GM23338 (cell line): ENCODE data around the gene TMEM117. TPM values are rescaled to one million over a fixed set of nuclear protein-coding genes. Genes with fewer than 3 reads are reported as not detected.

Experiments used
- ATAC-seq: fragments of 200-7000 bp; cut with Tn5 transposase; 3 replicates; pipeline ENCODE4 v1.9.1; 2020
- DNase-seq: peaks from one replicate; pipeline ENCODE4 v3.0.0-alpha.2; 2015; ENCODE audit warnings: low spot score
- H2AFZ ChIP-seq: fragments of 200-600 bp; sonication (generic); 2 replicates; pipeline ENCODE4 v1.8.0; 2016; ENCODE audit warnings: antibody characterized with exemption, mild to moderate bottlenecking, moderate library complexity
- H3F3A ChIP-seq: fragments of 200-600 bp; sonication (generic); replicated peaks from 2 replicates; pipeline ENCODE4 v1.8.0; 2017; ENCODE audit warnings: antibody characterized with exemption, mixed run types, low read depth
- H3K27ac ChIP-seq: fragments of 200-600 bp; sonication (generic); 2 replicates; pipeline ENCODE4 v1.6.1; 2016; ENCODE audit warnings: low read depth
- H3K27me3 ChIP-seq: fragments of 200-600 bp; sonication (generic); 2 replicates; pipeline ENCODE4 v1.8.0; 2016; ENCODE audit warnings: mild to moderate bottlenecking, mixed run types, moderate library complexity; ENCODE audit not compliant: insufficient read depth
- H3K36me3 ChIP-seq: fragments of 200-600 bp; sonication (generic); 2 replicates; pipeline ENCODE4 v1.8.0; 2016; ENCODE audit warnings: mild to moderate bottlenecking; ENCODE audit not compliant: insufficient read depth
- H3K4me1 ChIP-seq: fragments of 200-600 bp; sonication (generic); 2 replicates; pipeline ENCODE4 v1.8.0; 2016; ENCODE audit warnings: mild to moderate bottlenecking, moderate library complexity; ENCODE audit not compliant: insufficient read depth
- H3K4me2 ChIP-seq: fragments of 200-600 bp; sonication (generic); 2 replicates; pipeline ENCODE4 v1.7.1; 2017; ENCODE audit warnings: mixed run types
- H3K4me3 ChIP-seq: fragments of 200-600 bp; sonication (generic); 2 replicates; pipeline ENCODE4 v1.6.1; 2016; ENCODE audit warnings: mixed run types
- H3K79me2 ChIP-seq: fragments of 200-600 bp; sonication (generic); replicated peaks from 2 replicates; pipeline ENCODE4 v1.8.0; 2017; ENCODE audit warnings: mild to moderate bottlenecking; ENCODE audit not compliant: insufficient read depth
- H3K9me2 ChIP-seq: fragments of 200-600 bp; sonication (generic); 2 replicates; pipeline ENCODE4 v1.8.0; 2017; ENCODE audit not compliant: insufficient read depth
- H4K20me1 ChIP-seq: fragments of 200-600 bp; sonication (generic); replicated peaks from 2 replicates; pipeline ENCODE4 v1.8.0; 2017; ENCODE audit warnings: mild to moderate bottlenecking; ENCODE audit not compliant: insufficient read depth
- H3K27ac Mint-ChIP-seq: 2 replicates; pipeline ENCODE4 v1.8.0; 2020; ENCODE audit warnings: inconsistent platforms, mild to moderate bottlenecking, moderate library complexity, mixed read lengths
- H3K27me3 Mint-ChIP-seq: 3 replicates; pipeline ENCODE4 v1.8.0; 2022; ENCODE audit warnings: low read depth, mild to moderate bottlenecking, moderate library complexity, mixed read lengths, inconsistent platforms; ENCODE audit not compliant: insufficient read depth, poor library complexity
- H3K36me3 Mint-ChIP-seq: 3 replicates; pipeline ENCODE4 v1.8.0; 2021; ENCODE audit warnings: low read depth, mild to moderate bottlenecking, inconsistent platforms, moderate library complexity, mixed read lengths
- H3K4me1 Mint-ChIP-seq: 3 replicates; pipeline ENCODE4 v1.8.0; 2020; ENCODE audit warnings: mild to moderate bottlenecking, inconsistent platforms, mixed read lengths
- H3K4me3 Mint-ChIP-seq: 3 replicates; pipeline ENCODE4 v1.8.0; 2021; ENCODE audit warnings: moderate library complexity, mild to moderate bottlenecking, inconsistent platforms, mixed read lengths
- H3K9me3 Mint-ChIP-seq: 3 replicates; pipeline ENCODE4 v1.8.0; 2020; ENCODE audit warnings: moderate library complexity, mild to moderate bottlenecking, inconsistent platforms, mixed read lengths
- CREB1 ChIP-seq: fragments of 250-450 bp; sonication (Bioruptor Pico); IDR thresholded peaks from 2 replicates; pipeline ENCODE4 v1.5.0; 2020; ENCODE audit warnings: low read depth, mild to moderate bottlenecking, moderate library complexity
- EZH2 ChIP-seq: fragments of 200-600 bp; sonication (generic); IDR thresholded peaks from one replicate; pipeline ENCODE4 v1.8.0; 2017; ENCODE audit warnings: antibody characterized with exemption, mild to moderate bottlenecking, low read depth; ENCODE audit not compliant: unreplicated experiment
- EZH2phosphoT487 ChIP-seq: fragments of 200-600 bp; sonication (generic); IDR thresholded peaks from one replicate; pipeline ENCODE4 v1.8.1; 2018; ENCODE audit warnings: antibody characterized with exemption; ENCODE audit not compliant: unreplicated experiment
- JUNB ChIP-seq: IDR thresholded peaks from one replicate; pipeline ENCODE4 v1.6.1; 2016; ENCODE audit warnings: antibody characterized with exemption; ENCODE audit not compliant: unreplicated experiment
- NANOG ChIP-seq: IDR thresholded peaks from 2 replicates; pipeline ENCODE4 v1.6.1; 2016; ENCODE audit warnings: antibody characterized with exemption, borderline replicate concordance
- POLR2AphosphoS5 ChIP-seq: IDR thresholded peaks from 2 replicates; pipeline ENCODE4 v1.6.1; 2016; ENCODE audit warnings: antibody characterized with exemption, low read depth
- STAT1 ChIP-seq: IDR thresholded peaks from one replicate; pipeline ENCODE4 v1.6.1; 2016; ENCODE audit warnings: antibody characterized with exemption; ENCODE audit not compliant: unreplicated experiment
- ZNF114 ChIP-seq: fragments of 250-450 bp; sonication (Bioruptor Pico); IDR thresholded peaks from 2 replicates; pipeline ENCODE4 v1.5.0; 2020; ENCODE audit warnings: mild to moderate bottlenecking, moderate library complexity
- ZNF331 ChIP-seq: fragments of 250-450 bp; sonication (Bioruptor Pico); IDR thresholded peaks from 2 replicates; pipeline ENCODE4 v1.5.0; 2020; ENCODE audit warnings: low read depth, mild to moderate bottlenecking, moderate library complexity
- polyA plus RNA-seq: library from polyadenylated mRNA; unstranded; fragments of >200 nt; fragmentation: Nextera tagmentation; extraction: Ambion mirVana; gene quantifications from 2 replicates; pipeline ENCODE4 v1.2.1, GENCODE V29; 2016
- total RNA-seq: library from RNA; depleted of rRNA; stranded (reverse); fragments of >200 nt; shearing (Covaris generic); gene quantifications from 2 replicates; pipeline ENCODE4 v1.2.3, GENCODE V29; 2014
- TF ChIP-seq, protein P1 (sequence below), 2 experiments: fragments of 200-600 bp in 1 of 2; sonication (generic) in 1 of 2; conservative IDR thresholded peaks; 2 replicates each; pipeline versions ENCODE4 v1.5.1 to v1.6.1; 2016 to 2017; ENCODE audit warnings: antibody characterized with exemption in 2 of 2, low read depth in 2 of 2, mild to moderate bottlenecking in 2 of 2, moderate library complexity in 1 of 2
- TF ChIP-seq, protein P2 (sequence below): fragments of 250-450 bp; sonication (Bioruptor Pico); IDR thresholded peaks from 2 replicates; pipeline ENCODE4 v1.5.0; 2020; ENCODE audit warnings: mild to moderate bottlenecking, moderate library complexity
- TF ChIP-seq, protein P3 (sequence below): IDR thresholded peaks from 2 replicates; pipeline ENCODE4 v1.6.1; 2016; ENCODE audit warnings: antibody characterized with exemption
- TF ChIP-seq, protein P4 (sequence below): IDR thresholded peaks from one replicate; pipeline ENCODE4 v1.6.1; 2018; ENCODE audit warnings: antibody characterized with exemption; ENCODE audit not compliant: unreplicated experiment

The TMEM117 gene
- total and polyA plus RNA-seq, 2 experiments from 2014 or later, result 0.94 to 1.6 TPM

DNA sequence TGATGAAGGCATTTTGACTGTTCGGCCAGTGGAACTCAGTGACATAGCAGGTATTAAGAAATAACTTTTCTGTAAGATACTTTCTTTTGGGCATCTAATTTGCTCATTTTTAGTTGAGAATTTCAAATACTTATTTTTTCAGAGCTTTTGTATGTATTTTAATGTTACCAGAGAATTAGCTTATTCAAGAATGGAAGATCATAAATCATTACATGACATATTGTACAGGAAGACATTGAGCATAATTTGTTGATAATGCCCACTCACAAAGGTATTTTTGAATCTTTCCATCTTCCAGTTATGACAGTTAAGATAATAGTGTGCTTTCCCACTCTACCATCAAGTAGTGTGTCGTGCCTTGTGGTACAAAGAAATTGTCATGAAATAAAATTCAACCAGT is 36.5 kb downstream of the TMEM117 start:
- no peaks in the 10 kb centered on the region for H3K36me3 ChIP-seq
- ATAC-seq (no peak), DNase-seq (no peak)
- no peak overlapping the region for H2AFZ ChIP-seq
- H3K4me3 ChIP-seq, result no peak overlapping the region
- H3K27ac Mint-ChIP-seq, result no peak overlapping the region
- no peaks in the 10 kb centered on the region for H3K9me3 Mint-ChIP-seq
- H3F3A ChIP-seq, result no peaks in the 10 kb centered on the region
- no peak overlapping the region for H3K27ac ChIP-seq
- no peaks in the 10 kb centered on the region for H3K27me3 Mint-ChIP-seq
- H3K9me2 ChIP-seq, result no peaks in the 10 kb centered on the region
- H3K4me2 ChIP-seq, result no peak overlapping the region
- H3K4me1 ChIP-seq, result no peaks in the 10 kb centered on the region
- no peaks in the 10 kb centered on the region for H3K27me3 ChIP-seq
- H3K36me3 Mint-ChIP-seq, result no peaks in the 10 kb centered on the region
- no peaks in the 10 kb centered on the region for H3K79me2 ChIP-seq
- no peak for TF ChIP-seq NANOG
- TF ChIP-seq, protein P1, sequence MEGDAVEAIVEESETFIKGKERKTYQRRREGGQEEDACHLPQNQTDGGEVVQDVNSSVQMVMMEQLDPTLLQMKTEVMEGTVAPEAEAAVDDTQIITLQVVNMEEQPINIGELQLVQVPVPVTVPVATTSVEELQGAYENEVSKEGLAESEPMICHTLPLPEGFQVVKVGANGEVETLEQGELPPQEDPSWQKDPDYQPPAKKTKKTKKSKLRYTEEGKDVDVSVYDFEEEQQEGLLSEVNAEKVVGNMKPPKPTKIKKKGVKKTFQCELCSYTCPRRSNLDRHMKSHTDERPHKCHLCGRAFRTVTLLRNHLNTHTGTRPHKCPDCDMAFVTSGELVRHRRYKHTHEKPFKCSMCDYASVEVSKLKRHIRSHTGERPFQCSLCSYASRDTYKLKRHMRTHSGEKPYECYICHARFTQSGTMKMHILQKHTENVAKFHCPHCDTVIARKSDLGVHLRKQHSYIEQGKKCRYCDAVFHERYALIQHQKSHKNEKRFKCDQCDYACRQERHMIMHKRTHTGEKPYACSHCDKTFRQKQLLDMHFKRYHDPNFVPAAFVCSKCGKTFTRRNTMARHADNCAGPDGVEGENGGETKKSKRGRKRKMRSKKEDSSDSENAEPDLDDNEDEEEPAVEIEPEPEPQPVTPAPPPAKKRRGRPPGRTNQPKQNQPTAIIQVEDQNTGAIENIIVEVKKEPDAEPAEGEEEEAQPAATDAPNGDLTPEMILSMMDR (conservative IDR thresholded peaks at IDR 0.05; ENCODE audit: low read depth in 2 of 2), result no peak
- no peak for TF ChIP-seq STAT1
- no peak for TF ChIP-seq ZNF114 (CRISPR knock-in tag)
- no peak for TF ChIP-seq EZH2phosphoT487
- no peak for TF ChIP-seq POLR2AphosphoS5
- TF ChIP-seq, protein P2, sequence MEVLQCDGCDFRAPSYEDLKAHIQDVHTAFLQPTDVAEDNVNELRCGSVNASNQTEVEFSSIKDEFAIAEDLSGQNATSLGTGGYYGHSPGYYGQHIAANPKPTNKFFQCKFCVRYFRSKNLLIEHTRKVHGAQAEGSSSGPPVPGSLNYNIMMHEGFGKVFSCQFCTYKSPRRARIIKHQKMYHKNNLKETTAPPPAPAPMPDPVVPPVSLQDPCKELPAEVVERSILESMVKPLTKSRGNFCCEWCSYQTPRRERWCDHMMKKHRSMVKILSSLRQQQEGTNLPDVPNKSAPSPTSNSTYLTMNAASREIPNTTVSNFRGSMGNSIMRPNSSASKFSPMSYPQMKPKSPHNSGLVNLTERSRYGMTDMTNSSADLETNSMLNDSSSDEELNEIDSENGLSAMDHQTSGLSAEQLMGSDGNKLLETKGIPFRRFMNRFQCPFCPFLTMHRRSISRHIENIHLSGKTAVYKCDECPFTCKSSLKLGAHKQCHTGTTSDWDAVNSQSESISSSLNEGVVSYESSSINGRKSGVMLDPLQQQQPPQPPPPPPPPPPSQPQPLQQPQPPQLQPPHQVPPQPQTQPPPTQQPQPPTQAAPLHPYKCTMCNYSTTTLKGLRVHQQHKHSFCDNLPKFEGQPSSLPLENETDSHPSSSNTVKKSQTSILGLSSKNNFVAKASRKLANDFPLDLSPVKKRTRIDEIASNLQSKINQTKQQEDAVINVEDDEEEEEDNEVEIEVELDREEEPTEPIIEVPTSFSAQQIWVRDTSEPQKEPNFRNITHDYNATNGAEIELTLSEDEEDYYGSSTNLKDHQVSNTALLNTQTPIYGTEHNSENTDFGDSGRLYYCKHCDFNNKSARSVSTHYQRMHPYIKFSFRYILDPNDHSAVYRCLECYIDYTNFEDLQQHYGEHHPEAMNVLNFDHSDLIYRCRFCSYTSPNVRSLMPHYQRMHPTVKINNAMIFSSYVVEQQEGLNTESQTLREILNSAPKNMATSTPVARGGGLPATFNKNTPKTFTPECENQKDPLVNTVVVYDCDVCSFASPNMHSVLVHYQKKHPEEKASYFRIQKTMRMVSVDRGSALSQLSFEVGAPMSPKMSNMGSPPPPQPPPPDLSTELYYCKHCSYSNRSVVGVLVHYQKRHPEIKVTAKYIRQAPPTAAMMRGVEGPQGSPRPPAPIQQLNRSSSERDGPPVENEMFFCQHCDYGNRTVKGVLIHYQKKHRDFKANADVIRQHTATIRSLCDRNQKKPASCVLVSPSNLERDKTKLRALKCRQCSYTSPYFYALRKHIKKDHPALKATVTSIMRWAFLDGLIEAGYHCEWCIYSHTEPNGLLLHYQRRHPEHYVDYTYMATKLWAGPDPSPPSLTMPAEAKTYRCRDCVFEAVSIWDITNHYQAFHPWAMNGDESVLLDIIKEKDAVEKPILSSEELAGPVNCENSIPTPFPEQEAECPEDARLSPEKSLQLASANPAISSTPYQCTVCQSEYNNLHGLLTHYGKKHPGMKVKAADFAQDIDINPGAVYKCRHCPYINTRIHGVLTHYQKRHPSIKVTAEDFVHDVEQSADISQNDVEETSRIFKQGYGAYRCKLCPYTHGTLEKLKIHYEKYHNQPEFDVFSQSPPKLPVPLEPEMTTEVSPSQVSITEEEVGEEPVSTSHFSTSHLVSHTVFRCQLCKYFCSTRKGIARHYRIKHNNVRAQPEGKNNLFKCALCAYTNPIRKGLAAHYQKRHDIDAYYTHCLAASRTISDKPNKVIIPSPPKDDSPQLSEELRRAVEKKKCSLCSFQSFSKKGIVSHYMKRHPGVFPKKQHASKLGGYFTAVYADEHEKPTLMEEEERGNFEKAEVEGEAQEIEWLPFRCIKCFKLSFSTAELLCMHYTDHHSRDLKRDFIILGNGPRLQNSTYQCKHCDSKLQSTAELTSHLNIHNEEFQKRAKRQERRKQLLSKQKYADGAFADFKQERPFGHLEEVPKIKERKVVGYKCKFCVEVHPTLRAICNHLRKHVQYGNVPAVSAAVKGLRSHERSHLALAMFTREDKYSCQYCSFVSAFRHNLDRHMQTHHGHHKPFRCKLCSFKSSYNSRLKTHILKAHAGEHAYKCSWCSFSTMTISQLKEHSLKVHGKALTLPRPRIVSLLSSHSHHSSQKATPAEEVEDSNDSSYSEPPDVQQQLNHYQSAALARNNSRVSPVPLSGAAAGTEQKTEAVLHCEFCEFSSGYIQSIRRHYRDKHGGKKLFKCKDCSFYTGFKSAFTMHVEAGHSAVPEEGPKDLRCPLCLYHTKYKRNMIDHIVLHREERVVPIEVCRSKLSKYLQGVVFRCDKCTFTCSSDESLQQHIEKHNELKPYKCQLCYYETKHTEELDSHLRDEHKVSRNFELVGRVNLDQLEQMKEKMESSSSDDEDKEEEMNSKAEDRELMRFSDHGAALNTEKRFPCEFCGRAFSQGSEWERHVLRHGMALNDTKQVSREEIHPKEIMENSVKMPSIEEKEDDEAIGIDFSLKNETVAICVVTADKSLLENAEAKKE (CRISPR knock-in tag), result no peak
- TF ChIP-seq, protein P3, sequence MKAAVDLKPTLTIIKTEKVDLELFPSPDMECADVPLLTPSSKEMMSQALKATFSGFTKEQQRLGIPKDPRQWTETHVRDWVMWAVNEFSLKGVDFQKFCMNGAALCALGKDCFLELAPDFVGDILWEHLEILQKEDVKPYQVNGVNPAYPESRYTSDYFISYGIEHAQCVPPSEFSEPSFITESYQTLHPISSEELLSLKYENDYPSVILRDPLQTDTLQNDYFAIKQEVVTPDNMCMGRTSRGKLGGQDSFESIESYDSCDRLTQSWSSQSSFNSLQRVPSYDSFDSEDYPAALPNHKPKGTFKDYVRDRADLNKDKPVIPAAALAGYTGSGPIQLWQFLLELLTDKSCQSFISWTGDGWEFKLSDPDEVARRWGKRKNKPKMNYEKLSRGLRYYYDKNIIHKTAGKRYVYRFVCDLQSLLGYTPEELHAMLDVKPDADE, result no peak
- TF ChIP-seq, protein P4, sequence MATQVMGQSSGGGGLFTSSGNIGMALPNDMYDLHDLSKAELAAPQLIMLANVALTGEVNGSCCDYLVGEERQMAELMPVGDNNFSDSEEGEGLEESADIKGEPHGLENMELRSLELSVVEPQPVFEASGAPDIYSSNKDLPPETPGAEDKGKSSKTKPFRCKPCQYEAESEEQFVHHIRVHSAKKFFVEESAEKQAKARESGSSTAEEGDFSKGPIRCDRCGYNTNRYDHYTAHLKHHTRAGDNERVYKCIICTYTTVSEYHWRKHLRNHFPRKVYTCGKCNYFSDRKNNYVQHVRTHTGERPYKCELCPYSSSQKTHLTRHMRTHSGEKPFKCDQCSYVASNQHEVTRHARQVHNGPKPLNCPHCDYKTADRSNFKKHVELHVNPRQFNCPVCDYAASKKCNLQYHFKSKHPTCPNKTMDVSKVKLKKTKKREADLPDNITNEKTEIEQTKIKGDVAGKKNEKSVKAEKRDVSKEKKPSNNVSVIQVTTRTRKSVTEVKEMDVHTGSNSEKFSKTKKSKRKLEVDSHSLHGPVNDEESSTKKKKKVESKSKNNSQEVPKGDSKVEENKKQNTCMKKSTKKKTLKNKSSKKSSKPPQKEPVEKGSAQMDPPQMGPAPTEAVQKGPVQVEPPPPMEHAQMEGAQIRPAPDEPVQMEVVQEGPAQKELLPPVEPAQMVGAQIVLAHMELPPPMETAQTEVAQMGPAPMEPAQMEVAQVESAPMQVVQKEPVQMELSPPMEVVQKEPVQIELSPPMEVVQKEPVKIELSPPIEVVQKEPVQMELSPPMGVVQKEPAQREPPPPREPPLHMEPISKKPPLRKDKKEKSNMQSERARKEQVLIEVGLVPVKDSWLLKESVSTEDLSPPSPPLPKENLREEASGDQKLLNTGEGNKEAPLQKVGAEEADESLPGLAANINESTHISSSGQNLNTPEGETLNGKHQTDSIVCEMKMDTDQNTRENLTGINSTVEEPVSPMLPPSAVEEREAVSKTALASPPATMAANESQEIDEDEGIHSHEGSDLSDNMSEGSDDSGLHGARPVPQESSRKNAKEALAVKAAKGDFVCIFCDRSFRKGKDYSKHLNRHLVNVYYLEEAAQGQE, result no peak
- TF ChIP-seq EZH2, result no peak
- TF ChIP-seq CREB1 (CRISPR knock-in tag), result no peak
- TF ChIP-seq ZNF331 (CRISPR knock-in tag), result no peak
- TF ChIP-seq JUNB, result no peak
- H4K20me1 ChIP-seq, result no peaks in the 10 kb centered on the region
- H3K4me1 Mint-ChIP-seq, result no peaks in the 10 kb centered on the region
- no peak overlapping the region for H3K4me3 Mint-ChIP-seq
